ENCODE data around the gene ROR1.

The ROR1 gene

DNA sequence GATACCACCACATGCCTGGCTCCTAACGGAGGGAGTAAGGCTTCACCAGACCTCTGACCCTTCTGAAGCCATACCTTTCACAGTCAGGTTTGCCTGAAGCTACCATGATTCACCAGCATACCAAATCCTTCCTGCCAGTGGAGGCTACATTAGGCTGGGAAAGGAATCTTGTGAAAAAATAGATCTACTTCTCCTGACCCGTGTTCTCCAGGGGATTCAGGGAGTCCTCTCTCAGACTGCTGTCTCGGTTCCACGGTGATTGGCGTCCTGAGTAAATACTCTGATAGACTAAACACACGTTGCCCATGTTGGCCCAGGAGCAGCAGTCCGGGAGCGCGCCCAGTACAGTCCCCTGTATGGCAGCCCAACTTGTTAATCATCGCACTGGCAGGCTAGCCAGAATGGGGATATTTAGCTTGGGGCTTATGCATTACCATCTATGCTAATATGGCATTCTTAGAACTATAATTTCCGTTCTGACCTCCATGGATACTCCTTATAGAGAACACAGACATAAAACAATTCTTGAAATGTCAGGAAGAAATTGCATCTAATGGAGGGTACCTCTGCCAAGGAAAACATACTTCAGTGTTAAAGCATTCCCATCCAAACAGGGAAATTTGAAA is 173.2 kb downstream of the ROR1 start:
- DNase-seq, result no peak

DNA sequence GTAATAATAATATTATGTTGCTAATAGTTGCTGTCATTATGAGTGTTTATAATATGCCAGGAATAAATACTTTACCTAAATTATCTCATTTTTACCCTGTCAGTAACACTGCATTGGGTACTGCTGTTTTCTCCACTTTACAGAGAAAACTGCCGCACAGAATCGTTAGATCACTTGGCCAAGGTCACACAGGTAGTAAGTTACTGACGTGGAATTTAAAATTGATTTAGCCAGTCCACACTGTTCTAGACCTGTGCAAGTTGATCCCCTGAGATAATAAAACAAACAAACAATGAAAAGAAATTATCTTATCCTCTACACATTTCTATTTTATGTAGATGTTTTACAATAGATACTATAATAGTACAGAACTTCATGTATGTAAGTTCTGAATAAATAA is 174.1 kb downstream of the ROR1 start:
- no peak for DNase-seq

DNA sequence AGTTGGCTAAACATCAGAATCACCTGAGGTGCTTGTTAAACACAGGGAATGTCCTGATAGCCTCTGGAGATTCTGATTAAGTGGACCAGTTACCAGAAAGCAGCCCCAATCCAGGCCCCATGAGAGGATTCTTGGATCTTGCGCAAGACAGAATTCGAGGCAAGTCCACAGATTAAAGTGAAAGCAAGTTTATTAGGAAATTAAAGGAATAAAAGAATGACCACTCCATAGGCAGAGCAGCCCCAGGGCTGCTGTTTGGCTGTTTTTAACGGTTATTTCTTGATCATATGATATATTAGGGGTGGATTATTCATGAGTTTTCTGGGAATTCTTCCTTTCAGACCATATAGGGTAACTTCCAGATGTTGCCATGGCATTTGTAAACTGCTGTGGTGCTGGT is 176.2 kb downstream of the ROR1 start:
- DNase-seq, result no peak

DNA sequence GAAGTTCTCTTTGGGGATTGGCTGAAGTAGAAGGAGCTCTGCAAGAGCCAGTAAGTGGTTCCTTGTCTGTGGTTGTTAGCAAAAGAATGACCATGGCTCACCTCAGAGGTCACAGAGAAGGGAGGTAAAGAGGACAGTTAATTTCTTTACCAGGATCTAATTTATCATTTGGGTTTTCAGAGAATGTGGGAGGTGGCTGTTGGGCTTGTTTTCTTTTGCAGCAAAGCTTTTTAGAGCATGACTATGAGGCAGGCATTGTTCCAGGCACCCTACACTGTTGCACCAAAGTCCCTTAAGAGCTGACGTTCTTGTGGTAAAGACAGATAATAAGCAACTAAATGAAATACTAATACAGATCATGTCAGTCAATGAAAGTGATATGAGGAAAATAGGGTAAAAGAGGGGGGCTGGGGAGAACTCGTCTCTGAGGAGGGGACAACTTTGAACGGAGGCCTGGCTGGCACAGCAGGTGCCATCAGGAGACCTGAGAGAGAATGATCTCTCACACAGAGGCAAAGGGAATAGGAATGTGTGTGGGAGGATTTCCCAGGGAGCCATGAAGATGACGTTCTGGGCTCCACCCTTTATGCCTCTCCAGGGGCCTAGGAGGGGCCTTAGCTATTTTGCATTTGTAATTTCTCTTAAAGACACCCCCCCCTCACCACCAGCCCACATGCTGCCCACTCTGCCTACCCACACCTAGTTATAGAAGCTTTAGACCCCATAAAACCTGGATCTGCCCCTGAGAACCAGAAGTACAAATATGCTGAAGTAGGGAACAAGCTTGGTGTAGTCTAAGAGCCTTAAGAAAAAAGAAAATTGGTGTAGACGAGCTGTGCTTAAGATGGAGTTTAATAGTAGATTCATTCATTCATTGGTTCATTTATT is 177.5 kb downstream of the ROR1 start:
- no peak for DNase-seq

DNA sequence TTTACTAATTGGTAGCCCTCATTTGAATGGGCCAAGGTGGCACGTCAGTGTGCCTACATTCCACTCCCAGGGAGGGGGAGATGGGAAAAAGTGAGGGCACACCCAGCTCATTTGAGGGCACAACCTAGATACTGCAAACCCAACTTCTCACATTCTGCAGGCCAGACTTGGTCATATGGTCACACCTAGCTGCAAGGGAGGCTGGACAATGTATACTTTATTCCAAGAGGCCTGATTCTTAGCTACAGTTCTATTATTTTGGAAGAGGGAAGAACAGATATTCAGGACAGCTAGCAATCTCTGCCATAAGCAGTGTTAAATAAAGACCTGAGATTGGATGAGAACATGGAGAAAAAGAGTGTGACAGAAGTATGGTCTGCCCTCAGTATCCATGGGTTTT is 180.4 kb downstream of the ROR1 start:
- DNase-seq, result no peak

DNA sequence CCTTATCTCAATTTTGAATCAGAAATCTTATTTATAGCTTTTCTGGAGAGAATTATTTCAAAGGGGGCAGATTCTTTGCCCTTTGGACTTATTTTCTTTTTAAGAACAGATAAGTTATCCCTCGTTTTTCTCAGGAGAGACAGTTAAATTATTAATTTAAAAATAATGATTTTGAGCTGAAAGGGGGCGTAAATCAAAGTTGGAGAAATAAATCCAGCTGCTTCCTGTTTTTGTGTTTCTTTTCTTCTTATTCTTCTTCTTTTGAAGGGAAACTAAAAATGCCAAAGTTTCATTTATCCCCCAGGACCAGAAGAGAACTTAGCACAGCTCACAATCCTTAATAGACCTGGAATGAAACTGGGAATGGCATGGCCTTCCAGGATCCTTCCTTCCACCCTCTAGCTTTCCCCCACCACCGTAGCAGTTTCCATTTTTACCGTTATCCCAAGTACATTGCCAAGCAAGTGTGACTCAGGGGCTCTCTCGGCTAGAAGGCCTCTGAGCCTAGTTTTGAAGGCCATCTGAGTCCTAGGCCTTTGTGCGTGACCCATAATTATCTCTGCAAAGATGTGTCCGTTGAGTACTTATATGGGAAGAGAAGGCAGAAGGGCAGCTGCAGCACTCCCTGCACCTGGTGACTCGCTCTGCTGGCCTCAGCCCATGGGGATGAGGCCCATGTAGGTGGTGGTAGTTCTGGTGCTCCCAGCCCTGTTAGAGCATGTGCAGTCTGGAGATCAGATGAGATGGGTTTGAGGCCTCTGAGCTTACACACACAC is 181.7 kb downstream of the ROR1 start:
- DNase-seq, result no peak

DNA sequence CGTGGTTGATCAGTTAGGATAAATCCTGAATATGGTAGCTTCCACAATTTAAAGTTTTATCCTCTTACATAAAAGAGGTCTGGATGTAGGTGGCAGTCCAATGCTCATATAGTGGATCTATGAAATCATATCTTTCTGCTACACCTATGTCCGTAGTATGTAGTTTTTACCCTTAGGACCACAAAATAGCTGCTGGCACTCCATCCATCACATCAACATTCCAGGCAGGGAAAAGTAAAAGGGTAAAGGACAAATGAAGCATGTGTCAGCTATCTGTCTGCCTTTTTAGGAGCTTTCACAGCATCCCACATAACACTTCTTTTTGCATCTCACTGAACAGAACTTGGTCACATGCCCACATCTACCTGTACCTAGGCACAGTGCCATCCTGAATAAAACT is 184.7 kb downstream of the ROR1 start:
- DNase-seq, result no peak

DNA sequence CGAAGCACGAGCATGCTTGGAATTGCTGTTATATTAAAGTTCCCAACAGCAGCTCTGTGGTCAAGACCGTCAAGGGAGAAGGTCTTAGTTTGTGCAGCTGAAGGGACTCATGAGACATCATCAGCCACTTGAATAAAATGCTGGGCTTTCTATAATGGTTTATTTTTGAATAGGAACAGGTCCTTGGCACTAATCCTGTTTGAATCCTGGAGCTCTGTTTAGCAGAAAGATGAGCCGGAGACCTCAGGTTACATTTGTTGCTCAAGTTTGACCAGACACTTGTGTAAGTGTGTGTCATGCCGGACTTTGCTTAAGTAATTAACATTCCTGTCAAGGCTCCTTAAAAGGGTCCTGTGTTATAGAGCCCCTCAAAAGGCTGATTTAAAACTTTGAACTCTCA is 186.5 kb downstream of the ROR1 start:
- DNase-seq, result no peak

DNA sequence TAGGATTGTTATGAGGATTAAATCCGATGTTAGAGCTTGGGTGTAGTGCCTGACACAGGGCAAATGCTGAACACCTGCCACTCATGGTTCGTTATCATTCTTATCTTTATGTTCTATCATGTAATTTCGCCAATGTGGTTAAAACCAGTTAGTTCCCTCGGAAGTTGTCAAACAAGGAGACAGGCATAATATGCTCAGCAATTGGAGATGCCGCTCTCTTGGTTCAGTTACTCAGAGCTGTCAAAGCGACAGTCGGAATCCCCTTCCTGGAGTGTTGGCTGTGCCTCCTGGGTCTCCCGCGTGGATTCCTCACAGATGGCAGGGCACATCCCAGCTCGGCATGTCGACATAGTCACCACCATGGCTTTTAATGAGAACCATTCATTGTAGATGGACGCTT is 192.2 kb downstream of the ROR1 start:
- DNase-seq, result no peak

DNA sequence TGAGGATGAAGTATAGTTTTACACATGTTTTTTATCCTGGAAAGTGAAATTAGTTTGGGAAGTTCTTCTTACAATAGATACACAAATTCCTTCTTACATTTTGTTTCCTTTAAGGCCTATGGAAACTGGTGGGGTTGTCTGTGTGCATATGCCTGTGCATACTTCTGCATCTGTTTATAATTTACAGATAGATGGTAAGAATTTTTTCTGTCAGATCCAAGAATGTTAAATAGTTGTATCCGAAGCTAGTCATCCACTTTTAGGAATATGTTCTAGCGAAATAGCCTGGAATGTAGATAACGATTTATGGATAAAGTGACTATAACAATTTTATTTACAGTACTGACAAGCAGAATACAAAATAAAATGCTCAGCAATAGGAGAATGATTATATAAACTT is 194.1 kb downstream of the ROR1 start:
- no peak for DNase-seq

DNA sequence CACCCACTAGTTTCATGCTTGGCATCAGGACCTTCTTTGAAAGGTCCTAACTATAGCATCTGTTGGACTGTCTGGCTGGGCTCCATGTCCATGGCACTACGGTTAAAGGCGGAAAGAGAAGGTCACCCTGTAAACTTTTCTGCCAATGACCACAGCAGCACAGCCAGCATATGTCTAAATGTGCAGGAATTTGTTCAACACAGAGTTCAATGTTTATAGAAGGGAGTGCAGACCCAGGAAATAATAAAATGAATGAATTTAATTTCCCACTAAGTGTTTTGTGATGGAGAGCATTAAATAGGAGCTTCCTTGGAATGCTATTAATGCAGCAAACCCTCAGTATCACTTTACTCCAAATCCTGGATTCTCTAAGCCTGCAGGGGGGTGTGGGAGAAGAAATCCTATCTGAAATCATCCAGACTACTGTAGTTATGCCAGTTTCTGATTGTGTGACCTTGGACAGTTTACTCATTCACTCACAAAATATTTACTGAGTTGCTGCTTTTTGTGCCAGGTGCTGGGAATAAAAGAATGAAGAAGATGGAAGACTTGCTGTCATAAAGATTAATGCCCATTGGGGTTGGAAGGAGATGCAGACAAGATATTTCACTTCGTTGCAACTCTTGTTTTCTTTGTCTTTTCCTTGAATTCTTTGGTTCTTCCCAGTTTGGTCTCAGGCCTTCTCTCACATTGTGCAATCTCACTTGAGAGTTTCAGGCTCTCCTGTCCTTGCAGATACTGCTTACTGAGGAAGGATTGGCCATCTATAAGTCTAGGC is 195.0 kb downstream of the ROR1 start:
- DNase-seq, result no peak

DNA sequence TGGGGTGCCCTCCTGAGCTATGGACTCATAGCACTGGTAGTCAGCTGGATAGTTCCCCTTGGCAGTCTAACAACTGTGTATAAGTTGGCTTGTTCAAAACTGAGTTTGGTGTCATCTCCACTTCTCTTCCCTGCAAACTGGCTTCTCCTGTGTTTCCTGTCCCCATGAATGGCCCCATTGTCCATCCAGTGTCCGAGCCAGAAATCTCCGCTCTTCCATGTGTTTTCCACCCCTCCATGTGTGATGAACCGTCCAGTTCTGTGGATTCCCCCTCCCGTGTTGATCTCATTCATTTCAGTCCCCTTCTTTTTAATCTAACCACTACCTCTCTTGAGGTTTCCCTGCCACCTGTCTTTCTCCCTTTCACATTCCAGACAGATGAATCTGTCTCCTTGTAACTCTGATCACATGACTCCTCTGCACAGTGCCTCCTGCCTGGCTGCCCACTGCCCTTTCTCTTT is 195.7 kb downstream of the ROR1 start:
- DNase-seq, result no peak

DNA sequence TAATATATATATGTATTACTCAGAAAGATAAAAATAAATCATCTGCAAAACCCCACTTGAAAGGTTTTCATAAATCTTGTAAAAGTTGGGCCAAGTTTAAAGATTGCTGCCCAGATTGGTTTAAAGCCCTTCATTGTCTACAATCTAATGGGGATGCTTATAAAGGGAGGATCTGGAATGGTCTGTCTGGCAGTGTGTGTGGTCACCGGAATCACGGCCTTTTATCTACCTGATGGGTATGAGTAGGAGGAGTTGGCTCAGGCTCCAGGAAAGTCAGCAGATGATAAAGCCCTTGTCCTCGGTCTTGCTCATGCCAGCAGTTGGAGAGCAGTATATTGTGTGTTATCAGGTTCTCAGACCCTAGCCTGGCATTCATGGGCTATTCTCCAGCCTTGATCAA is 197.7 kb downstream of the ROR1 start:
- DNase-seq, result no peak

DNA sequence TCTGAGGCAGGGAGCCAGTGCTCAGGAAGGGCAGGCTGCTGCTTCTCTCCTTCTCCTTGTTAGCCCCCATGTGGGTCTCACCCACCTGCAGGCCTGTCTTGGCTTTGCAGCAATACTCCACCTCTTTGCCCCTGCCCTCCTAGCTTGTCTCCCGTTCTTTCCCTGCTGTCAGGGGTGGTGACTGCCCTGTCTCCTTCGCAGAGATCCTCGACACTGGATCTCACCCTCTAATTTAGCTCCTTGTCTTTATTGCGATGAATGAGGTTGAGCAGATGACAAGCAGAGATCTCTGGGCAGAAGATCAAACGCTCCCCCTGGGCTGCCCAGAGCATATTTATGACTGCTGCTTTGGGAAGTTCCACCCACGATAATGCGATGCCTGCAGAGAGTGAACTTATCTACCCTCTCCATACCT is 199.2 kb downstream of the ROR1 start:
- DNase-seq, result no peak

DNA sequence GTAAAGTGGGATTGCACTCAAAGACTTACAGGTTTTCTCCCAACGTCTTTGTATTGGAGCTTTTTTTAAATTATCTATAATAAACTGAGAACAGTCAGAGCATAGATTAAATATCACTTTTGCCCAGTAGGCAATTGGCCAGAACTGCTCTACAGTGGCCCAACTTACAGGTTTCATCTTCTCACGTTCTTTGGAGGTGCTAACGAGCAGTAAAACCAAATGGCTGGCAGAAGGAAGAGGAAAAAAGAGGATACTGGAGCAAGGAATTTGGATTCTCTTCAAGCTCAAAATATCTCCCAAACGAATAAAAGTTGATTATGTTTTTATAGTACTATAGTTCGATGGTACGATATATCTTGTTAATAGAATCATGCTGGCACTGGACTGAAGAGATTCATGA is 201.1 kb downstream of the ROR1 start:
- no peak for DNase-seq

DNA sequence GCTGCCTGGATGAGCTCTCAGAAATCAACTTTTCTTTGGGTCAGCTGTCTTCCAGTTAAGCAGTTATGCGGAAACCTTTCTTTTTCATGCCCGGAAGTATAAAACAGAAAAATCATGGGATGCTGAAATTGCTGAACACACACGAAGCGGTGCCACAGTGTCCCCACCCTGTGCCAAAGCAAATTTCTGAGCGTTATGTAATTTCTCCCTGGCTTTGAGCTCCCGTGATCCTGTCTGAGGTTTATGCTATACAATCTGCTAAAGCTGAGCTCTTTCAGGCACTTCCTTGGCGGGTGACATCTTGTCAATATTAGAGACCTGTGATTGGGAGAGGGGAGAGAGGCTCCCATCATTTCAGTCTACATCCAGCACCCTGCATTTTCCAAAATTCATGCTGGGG is 201.7 kb downstream of the ROR1 start:
- no peak for DNase-seq

DNA sequence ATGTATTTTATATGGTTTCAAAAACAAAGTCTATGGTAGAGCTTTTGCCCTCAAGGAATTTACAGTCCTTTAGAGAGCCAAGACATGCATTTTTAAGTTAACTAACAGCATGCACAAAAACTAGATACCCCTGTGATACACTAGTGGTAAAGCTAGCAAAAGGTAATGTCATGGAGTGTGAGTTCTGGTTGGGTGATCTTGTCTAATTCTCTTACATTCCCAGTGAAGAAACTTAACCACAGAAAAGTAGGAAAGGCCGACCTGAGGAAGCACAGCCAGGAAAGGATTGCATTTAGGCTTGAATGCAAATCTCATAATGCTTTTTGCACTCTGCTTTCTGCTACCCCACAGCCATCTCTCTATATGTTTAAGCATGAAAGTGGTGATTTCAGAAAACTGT is 202.2 kb downstream of the ROR1 start:
- DNase-seq, result no peak

DNA sequence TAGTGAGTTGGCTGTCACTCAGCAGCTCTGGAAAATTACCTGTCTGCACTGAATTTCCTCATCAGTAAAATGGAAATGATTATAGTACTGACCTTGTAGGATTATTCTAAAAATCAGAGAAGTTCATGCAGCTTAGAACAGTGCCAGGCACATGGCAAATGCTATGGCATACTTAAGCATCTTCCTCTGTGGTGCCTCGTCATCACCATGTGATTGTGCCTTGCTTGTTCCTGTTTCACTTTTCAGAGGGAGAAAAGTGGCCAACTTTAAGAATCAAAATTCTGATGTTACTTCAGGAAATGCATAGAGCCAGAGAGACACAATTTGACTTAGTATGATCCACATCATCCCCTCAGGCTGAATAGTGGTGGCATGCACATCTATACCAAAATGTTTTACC is 203.6 kb downstream of the ROR1 start:
- no peak for DNase-seq

DNA sequence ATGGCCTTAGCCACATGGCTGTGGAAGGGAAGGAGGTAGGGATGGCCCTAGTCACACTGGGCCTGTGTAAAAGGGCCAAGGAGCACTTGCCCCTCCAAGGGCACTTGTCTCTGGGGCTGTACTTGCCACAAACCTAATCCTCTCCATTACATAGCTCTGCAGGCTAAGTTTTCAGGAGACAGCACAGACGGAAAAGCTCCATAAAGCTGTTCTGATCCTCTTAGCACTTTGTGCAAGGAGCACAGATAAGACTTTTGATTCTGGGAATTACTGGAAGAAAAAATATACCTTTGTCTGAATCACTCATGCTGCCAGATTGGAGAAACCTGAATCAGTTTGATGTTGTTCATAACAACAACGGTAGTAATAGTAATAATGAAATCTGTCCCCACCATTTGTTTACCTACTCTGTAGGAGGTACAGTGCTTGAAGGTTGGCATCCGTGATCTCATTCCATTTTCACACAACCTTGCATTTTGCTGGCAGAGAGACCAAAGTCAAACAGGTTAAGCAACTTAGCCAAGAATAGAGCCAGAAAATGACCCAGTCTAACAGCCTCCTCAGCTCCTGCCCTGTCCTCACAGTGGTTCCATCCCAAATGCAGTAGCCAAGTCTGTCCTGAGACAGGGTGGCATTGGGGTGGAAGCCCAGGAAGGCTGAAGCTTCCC is 207.1 kb downstream of the ROR1 start:
- no peak for DNase-seq

DNA sequence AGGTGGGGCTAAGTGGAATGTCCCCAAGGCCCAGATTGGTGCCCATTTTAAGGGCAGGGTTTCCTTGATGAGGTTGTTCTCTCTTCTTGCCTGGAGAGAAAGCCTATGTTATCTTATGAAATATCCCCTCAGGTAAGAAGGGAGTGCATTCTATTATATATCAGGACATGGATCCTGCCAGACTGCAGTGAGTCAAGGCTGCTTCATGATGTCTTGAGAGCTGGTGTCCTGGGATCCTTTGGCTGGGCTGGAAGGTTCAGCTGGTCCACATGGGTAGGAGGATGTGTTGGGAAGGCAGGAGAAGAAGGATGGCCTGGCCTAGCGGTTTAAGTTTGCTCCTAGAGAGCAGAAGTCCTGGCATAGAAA is 207.6 kb downstream of the ROR1 start:
- no peak for DNase-seq

DNA sequence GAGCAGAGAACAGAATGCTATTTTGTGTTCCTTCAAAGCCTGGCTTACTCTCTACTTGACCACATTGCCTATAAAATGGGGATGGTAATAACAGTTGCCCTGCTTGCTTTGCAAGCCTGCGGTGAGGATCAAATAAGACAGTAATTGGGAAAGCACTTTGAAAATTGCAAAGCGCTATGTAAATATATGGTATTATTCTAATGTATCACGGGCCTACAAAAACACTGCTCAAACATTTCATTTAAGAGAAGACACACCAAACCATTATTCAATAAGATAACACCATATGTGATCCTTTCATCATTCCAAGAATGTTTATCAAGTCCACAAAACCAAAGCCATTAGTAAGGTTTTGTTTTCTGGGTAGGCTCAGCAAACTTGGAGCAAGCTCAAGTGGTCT is 208.4 kb downstream of the ROR1 start:
- DNase-seq, result no peak

All from activated T-cell treated with anti-CD3 and anti-CD28 coated beads for 4 hours (primary cell).